Anterior cingulate cortex (tissue), 58 donors: ENCODE results near the gene MOXD1.
A peak's percentile ranks its signal among the peaks of the same experiment; 100 is the strongest.

Experiments
- DNase-seq, 58 donors: peaks; one replicate each; lab custom pipeline; 2025; lab: John Stamatoyannopoulos, UW

MOXD1 gene

GRCh38 chr6:132400883-132401617, at the start of gene MOXD1:
MOXD1 (minus strand) TSS chr6:132401475; CDS start chr6:132401426, 49 bp downstream.
- DNase-seq = peak in 15 of 58 donors; percentile 3 to 40 (median 16)

- no peak for DNase-seq
Measured at GRCh38 chr6:132446855-132447241, 45.6 kb upstream of the MOXD1 start.

- no peak for DNase-seq
Measured at GRCh38 chr6:132446141-132446854, 45.0 kb upstream of the MOXD1 start.

GRCh38 chr6:132445201-132445951, 44.1 kb upstream of the MOXD1 start:
- no peak for DNase-seq

GRCh38 chr6:132443206-132443605, 41.9 kb upstream of the MOXD1 start:
- no peak for DNase-seq

- no peak for DNase-seq
Measured at GRCh38 chr6:132430110-132430509, 28.8 kb upstream of the MOXD1 start.

GRCh38 chr6:132425176-132425575, 23.9 kb upstream of the MOXD1 start:
- no peak for DNase-seq

- DNase-seq = no peak
Measured at GRCh38 chr6:132423839-132424238, 22.6 kb upstream of the MOXD1 start.

- no peak for DNase-seq
Measured at GRCh38 chr6:132418235-132418965, 17.1 kb upstream of the MOXD1 start.

- DNase-seq = no peak
Measured at GRCh38 chr6:132414761-132415160, 13.5 kb upstream of the MOXD1 start.

- no peak for DNase-seq
Measured at GRCh38 chr6:132414322-132414721, 13.0 kb upstream of the MOXD1 start.

- no peak for DNase-seq
Measured at GRCh38 chr6:132413499-132413802, 12.2 kb upstream of the MOXD1 start.

- no peak for DNase-seq
Measured at GRCh38 chr6:132412656-132413498, 11.6 kb upstream of the MOXD1 start.

GRCh38 chr6:132411296-132411695, 10.0 kb upstream of the MOXD1 start:
- DNase-seq = no peak

- no peak for DNase-seq
Measured at GRCh38 chr6:132410830-132411229, 9.6 kb upstream of the MOXD1 start.

GRCh38 chr6:132405143-132405915, 4.1 kb upstream of the MOXD1 start:
- no peak for DNase-seq

- DNase-seq = no peak
Measured at GRCh38 chr6:132404736-132405135, 3.5 kb upstream of the MOXD1 start.

- DNase-seq = no peak
Measured at GRCh38 chr6:132404330-132404729, 3.1 kb upstream of the MOXD1 start.
